ENCODE data around the gene BANF2.

BANF2 gene

DNA sequence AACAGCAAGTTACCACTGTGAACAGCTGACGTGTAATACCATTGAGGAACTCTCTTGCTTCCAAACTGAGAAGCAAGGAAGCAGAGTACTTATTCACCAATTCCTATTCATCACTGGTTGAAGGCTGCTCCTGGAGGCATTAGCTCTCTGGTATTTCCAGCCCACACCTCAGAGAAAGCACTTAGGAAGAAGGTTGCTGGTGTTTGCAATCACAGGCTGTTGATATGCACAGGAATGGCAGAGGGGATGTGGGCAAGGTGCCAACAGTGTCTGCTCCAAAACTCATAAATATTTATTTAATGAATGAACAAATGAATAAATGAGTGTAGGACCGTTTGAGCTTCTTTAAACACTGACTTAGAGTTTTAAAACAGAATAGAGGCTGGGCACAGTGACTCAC lies 10.8 kb upstream of the BANF2 start:
- no peak for TF ChIP-seq Cebpa-rat (IDR thresholded peaks at IDR 0.05)
- H3K27me3 ChIP-seq: no peaks in the 10 kb centered on the region

DNA sequence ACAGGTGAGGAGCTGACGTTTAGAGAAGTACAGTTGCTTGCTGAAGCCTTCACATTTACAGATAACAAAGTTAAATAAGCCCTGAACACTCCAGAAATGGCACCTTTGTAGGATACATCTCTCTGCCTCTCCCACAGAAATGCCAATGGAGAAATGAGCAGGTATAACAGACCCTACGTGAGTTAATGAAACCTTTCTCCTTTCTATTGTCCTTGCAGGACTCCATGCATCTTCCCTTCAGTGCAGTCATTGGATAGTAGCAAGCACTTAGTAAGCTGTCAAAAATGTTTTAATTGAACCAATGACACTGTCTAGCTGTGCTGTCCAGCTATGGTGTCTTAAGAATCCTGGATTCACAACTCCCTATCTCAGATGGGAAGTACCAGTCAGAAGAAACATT lies 9.6 kb upstream of the BANF2 start:
- H3K36me3 ChIP-seq: no peaks in the 10 kb centered on the region
- no peak overlapping the region for H3K4me3 ChIP-seq
- no peaks in the 10 kb centered on the region for H3K4me1 ChIP-seq
- TF ChIP-seq Cebpa-rat (IDR thresholded peaks at IDR 0.05): no peak
- no peak overlapping the region for H3K9ac ChIP-seq
- H3K27ac ChIP-seq: no peak overlapping the region
- no peak overlapping the region for H3K4me2 ChIP-seq
- H3K27me3 ChIP-seq: no peaks in the 10 kb centered on the region
- H4K20me1 ChIP-seq: no peaks in the 10 kb centered on the region
- H3K9me3 ChIP-seq: no peaks in the 10 kb centered on the region

More for the DNA sequence above, 10.8 kb upstream of the BANF2 start:
- Histone ChIP-seq H3K36me3 (no peaks in the 10 kb centered on the region), H3K9ac (no peak overlapping the region), H3K4me1 (0 out of 2 replicates have a peak, but pooled peaks cover 2% of the 10 kb centered on the region), H3K4me2 (no peak overlapping the region), H3K4me3 (no peak overlapping the region), H3K27ac (no peak overlapping the region), H3K9me3 (no peaks in the 10 kb centered on the region), H4K20me1 (no peaks in the 10 kb centered on the region)

DNA sequence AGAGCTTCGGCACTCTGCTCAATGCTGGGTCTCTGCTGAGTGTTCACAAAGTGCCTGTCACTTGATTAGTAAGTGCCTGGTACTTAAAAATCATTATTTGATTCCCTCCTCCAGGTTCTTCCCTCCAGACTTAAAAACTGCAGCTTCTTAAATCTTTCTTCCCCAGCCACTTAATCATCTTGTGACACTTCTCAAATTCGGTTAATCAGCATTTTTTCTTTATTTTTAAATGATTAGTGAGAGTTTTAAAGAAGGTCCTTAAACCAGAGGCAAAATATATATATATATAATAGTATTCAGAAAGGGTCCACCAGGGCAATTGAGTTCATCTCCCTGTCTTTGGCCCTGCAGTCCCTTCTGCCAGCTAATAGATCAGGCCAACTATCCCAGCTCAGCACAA lies 8.0 kb upstream of the BANF2 start:
- no peak overlapping the region for H3K9ac ChIP-seq
- no peaks in the 10 kb centered on the region for H4K20me1 ChIP-seq
- no peak overlapping the region for H3K4me3 ChIP-seq
- peaks cover 13% of the 10 kb centered on the region for H3K9me3 ChIP-seq
- no peak overlapping the region for H3K27ac ChIP-seq
- H3K4me2 ChIP-seq: no peak overlapping the region
- H3K4me1 ChIP-seq: no peaks in the 10 kb centered on the region
- H3K36me3 ChIP-seq: no peaks in the 10 kb centered on the region
- no peak for TF ChIP-seq Cebpa-rat (IDR thresholded peaks at IDR 0.05)
- H3K27me3 ChIP-seq: no peaks in the 10 kb centered on the region

DNA sequence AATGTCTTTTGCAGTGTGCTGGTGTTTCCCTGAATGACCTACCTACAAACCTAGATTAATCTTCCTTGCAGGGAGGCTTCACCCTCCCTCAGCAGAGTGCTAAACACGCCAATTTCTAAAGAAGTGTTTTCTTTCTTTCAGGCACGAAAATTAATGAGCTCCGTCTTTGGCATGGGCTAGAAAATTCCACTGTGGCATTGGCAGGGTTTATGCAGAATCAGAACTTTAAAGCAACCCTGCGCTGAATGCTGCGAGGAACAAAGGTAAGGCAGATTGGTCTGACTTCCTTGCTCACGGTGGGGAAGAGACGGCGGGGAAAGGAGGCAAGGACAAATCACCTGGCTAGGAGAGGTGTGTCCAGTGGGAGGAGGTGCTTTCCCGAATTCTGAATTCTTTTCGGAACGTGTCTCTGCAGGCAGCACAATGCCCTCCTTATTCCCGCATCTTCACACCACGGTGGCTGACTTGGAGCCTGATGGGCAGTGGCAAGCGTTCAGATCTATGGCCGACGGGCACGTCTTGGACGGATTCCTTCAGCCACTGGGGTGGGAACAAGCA lies 6.2 kb upstream of the BANF2 start:
- Histone ChIP-seq H3K9me3 (peaks cover 14% of the 10 kb centered on the region), H3K27ac (no peak overlapping the region), H3K4me1 (no peaks in the 10 kb centered on the region), H3K4me2 (no peak overlapping the region), H3K4me3 (no peak overlapping the region), H3K27me3 (no peaks in the 10 kb centered on the region), H3K9ac (no peak overlapping the region), H3K36me3 (no peaks in the 10 kb centered on the region), H4K20me1 (no peaks in the 10 kb centered on the region)
- TF ChIP-seq Cebpa-rat (IDR thresholded peaks at IDR 0.05): no peak

GRCh38 chr20:17694767-17695166 lies 5.0 kb upstream of the BANF2 start:
- Histone ChIP-seq H3K27me3 (no peaks in the 10 kb centered on the region), H3K4me3 (no peak overlapping the region), H3K4me2 (no peak overlapping the region), H3K27ac (no peak overlapping the region), H3K9ac (no peak overlapping the region), H3K4me1 (no peaks in the 10 kb centered on the region), H4K20me1 (no peaks in the 10 kb centered on the region), H3K9me3 (peaks cover 14% of the 10 kb centered on the region), H3K36me3 (no peaks in the 10 kb centered on the region)
- TF ChIP-seq Cebpa-rat (IDR thresholded peaks at IDR 0.05): no peak

DNA sequence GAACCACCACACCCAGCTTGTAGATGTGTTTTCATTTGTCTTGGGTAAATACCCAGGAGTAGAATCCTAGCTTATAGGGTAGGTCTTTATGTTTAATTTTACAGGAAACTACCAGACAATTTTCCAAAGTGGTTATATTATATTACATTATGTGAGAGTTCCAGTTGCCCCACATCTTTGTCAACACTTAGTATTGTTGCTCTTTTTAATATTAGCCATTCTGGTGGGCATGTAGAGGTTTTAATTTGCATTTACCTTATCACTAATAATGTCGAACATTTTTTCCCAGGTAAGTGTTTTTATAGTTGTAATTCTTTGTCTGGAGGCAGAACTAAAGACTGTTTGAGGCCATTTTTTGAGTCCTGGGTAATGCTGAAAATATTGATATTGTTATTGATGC lies 3.5 kb upstream of the BANF2 start:
- H3K4me1 ChIP-seq: no peaks in the 10 kb centered on the region
- no peak overlapping the region for H3K9ac ChIP-seq
- no peaks in the 10 kb centered on the region for H3K36me3 ChIP-seq
- H4K20me1 ChIP-seq: no peaks in the 10 kb centered on the region
- H3K4me2 ChIP-seq: no peak overlapping the region
- TF ChIP-seq Cebpa-rat (IDR thresholded peaks at IDR 0.05): no peak
- H3K4me3 ChIP-seq: no peak overlapping the region
- no peak overlapping the region for H3K27ac ChIP-seq
- peaks cover 14% of the 10 kb centered on the region for H3K9me3 ChIP-seq
- no peaks in the 10 kb centered on the region for H3K27me3 ChIP-seq

GRCh38 chr20:17697171-17697570 lies 2.6 kb upstream of the BANF2 start:
- H3K27ac ChIP-seq: no peak overlapping the region
- no peaks in the 10 kb centered on the region for H3K36me3 ChIP-seq
- H3K4me3 ChIP-seq: no peak overlapping the region
- no peak for TF ChIP-seq Cebpa-rat (IDR thresholded peaks at IDR 0.05)
- no peak overlapping the region for H3K4me2 ChIP-seq
- H3K27me3 ChIP-seq: no peaks in the 10 kb centered on the region
- H3K9me3 ChIP-seq: peaks cover 14% of the 10 kb centered on the region
- no peaks in the 10 kb centered on the region for H4K20me1 ChIP-seq
- no peaks in the 10 kb centered on the region for H3K4me1 ChIP-seq
- H3K9ac ChIP-seq: no peak overlapping the region

DNA sequence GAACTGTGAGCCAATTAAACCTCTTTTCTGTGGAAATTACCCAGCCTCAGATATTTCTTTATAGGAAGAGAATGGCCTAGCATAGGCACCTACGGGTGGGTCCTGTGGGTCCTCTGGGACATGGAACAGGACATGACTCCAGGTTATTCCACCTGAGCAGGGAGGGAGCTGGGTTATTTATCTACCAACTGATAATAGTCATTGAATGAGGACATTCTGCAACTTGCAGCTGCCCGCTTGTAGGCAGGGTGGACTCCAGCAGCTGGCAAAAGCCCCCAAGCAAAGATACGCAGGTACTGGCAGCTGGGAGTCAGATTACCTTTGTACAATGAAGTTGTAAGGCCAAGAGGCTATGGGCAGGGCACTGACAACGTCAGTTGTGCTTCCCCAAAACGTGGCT lies 1.4 kb upstream of the BANF2 start:
- TF ChIP-seq Cebpa-rat (IDR thresholded peaks at IDR 0.05): no peak
- no peak overlapping the region for H3K27ac ChIP-seq
- no peak overlapping the region for H3K4me3 ChIP-seq
- H4K20me1 ChIP-seq: no peaks in the 10 kb centered on the region
- H3K9me3 ChIP-seq: peaks cover 14% of the 10 kb centered on the region
- H3K4me1 ChIP-seq: no peaks in the 10 kb centered on the region
- no peaks in the 10 kb centered on the region for H3K36me3 ChIP-seq
- H3K27me3 ChIP-seq: no peaks in the 10 kb centered on the region
- no peak overlapping the region for H3K9ac ChIP-seq
- no peak overlapping the region for H3K4me2 ChIP-seq

DNA sequence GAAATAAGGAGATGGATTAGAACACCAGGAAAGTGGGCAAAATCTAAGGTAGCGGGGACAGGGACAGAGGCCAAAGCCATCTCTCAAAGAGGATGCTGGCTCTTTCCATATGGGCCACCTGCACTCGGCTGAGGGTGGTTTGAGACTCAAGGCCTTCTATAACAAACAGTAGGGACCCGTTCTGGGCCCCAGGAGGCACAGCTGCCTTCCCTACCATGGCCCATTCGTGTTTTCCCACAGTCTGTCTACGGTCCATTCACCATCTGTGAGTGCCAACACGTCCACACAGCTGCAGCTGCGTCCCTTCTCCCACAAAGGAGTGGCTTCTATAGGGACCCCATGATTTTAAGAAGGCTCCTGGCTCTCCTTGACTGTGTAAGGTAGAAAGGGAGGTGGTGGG lies 871 bp downstream of the BANF2 start:
- no peak for TF ChIP-seq Cebpa-rat (IDR thresholded peaks at IDR 0.05)
- H4K20me1 ChIP-seq: no peaks in the 10 kb centered on the region
- H3K4me2 ChIP-seq: no peak overlapping the region
- peaks cover 11% of the 10 kb centered on the region for H3K4me1 ChIP-seq
- H3K4me3 ChIP-seq: no peak overlapping the region
- H3K9ac ChIP-seq: no peak overlapping the region
- no peaks in the 10 kb centered on the region for H3K27me3 ChIP-seq
- peaks cover 12% of the 10 kb centered on the region for H3K9me3 ChIP-seq
- no peak overlapping the region for H3K27ac ChIP-seq
- no peaks in the 10 kb centered on the region for H3K36me3 ChIP-seq

DNA sequence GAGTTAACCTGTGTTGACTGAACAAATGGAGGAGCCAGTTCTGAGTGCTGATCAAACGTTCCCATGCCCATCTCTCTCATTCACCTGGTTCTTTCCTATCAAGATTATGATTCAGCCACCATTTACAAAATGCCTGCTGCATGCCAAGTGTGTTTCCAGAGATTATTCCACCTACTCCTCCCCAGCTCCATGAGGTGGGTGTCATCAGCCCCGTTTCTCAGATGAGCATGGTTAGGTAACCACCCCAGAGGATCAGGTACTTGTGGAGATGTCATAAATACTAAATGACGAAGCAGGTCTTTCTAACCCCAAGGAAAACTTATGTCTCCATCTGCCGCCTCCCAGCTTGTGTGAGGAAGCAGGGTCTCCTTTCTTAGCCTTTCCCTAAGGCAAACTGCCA lies 2.1 kb downstream of the BANF2 start:
- no peak overlapping the region for H3K9ac ChIP-seq
- H4K20me1 ChIP-seq: no peaks in the 10 kb centered on the region
- TF ChIP-seq Cebpa-rat (IDR thresholded peaks at IDR 0.05): no peak
- H3K27me3 ChIP-seq: no peaks in the 10 kb centered on the region
- peaks cover 11% of the 10 kb centered on the region for H3K4me1 ChIP-seq
- 0 out of 2 replicates have a peak, but pooled peaks cover under 1% of the 10 kb centered on the region for H3K9me3 ChIP-seq
- no peak overlapping the region for H3K27ac ChIP-seq
- no peak overlapping the region for H3K4me3 ChIP-seq
- H3K4me2 ChIP-seq: no peak overlapping the region
- H3K36me3 ChIP-seq: no peaks in the 10 kb centered on the region

All from BLaER1 (cell line).